Measurements from ENCODE around the gene OPN1MW.

GRCh38 chrX:154138857-154139256 is 43.5 kb upstream of the OPN1MW start:
- TF ChIP-seq TFAP4 (CRISPR knock-in tag; IDR thresholded peaks at IDR 0.05; ENCODE audit: borderline replicate concordance): no peak
- no peak for TF ChIP-seq BCOR (IDR thresholded peaks at IDR 0.05)
- TF ChIP-seq GATAD2A (IDR thresholded peaks at IDR 0.05): no peak
- no peak for TF ChIP-seq MLLT1 (IDR thresholded peaks at IDR 0.05)
- no peak for TF ChIP-seq ASH1L (IDR thresholded peaks at IDR 0.05; ENCODE audit: borderline replicate concordance, low read depth, partially characterized antibody)
- no peak for TF ChIP-seq CHAMP1 (IDR thresholded peaks at IDR 0.05)
- no peak for TF ChIP-seq ZFP30 (CRISPR knock-in tag; IDR thresholded peaks at IDR 0.05; ENCODE audit: borderline replicate concordance)

All from K562 (cell line).